Measurements from ENCODE around the gene EIF4G3.
"Not testable (repeated sequence)": the region's sequence is repeated elsewhere in the genome, so short reads cannot be mapped to it uniquely, and the experiment has no call there.

EIF4G3 gene

DNA sequence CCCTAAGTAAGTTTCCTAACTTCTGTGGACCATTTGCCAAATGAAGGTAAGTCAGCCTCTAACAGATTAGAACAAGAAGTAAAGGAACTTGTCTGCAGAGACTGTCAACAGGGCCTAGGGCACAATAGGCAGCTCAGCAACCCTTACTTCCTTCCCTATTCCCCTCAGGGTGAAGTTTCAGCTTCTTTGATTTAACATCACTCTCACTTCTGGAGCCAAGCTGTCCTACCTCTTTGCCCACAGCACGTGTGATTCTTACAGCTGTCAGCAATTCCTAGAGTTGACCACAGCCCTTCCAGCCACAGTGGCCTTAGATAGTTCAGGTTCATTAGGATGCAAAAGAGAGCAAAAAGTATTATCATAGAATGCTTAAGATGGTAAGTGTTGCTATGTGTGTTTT, 7.6 kb upstream of the EIF4G3 start:
- no peak for ATAC-seq

- ATAC-seq, result peak in 1 of 2 donors; percentile 43
Observed at GRCh38 chr1:21182181-21182731, 5.6 kb upstream of the EIF4G3 start.

DNA sequence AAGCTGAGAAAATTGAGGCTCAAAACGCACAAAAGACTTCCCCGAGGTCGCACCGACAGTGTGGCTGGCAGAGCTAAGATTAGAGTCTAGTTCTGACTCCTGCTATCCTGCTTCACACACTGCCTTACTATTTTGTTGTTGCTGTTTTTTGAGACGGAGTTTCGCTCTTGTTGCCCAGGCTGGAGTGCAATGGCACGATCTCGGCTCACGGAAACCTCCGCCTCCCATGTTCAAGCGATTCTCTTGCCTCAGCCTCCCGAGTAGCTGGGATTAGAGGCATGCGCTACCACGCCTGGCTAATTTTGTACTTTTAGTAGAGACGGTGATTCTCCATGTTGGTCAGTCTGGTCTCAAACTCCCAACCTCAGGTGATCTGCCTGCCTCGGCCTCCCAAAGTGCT, 1.6 kb upstream of the EIF4G3 start:
- not testable (repeated sequence) for ATAC-seq

DNA sequence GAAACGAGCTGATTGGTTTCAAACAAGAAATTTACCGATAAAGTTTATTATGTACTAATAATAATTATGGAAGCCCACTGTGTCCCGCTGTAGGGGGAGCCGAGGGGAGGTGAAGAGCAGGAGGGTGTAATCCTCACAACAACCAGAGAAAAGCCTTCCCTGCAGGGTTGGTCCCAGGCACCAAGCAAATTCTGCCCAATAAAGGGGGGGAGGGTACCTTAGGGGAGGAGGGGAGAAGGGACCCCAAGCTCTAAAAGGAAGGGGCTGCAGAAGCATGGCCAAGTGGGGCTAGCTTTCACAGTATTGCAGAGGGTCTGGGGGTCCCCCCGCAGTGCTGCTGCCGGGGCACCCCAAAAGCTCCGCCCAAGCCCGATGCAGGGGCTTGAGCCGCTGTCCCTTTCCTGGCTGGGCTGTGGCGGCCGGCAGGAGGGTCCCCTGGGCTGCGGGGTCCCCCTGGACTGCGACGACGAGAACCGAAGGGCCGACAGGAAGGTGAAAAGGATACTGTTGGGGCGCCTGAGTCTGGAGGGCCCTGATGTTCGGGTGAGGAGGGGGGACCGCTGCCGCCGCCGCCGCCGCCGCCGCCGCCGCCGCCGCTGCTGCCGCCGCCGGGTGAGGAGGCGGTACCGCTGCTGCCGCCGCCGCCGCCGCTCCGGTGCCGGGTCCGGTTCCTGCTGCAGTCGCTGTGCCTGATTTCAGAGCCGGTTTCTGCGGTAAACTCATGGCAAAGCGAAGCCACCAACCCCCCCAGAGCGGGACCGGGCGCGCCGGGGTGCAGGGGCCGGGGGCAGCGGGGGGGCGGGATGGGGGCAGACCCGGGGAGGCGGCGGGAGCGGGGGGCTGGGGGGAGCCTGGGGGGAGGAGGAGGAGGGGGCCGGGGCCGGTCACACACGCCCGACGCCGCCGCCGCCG, 771 bp downstream of the EIF4G3 start:
- ATAC-seq, result peak; percentile 5 to 6

GRCh38 chr1:21175324-21175669, 1.4 kb downstream of the EIF4G3 start:
- no peak for ATAC-seq

GRCh38 chr1:21174654-21175323, 1.9 kb downstream of the EIF4G3 start:
- no peak for ATAC-seq

GRCh38 chr1:21174230-21174629, 2.5 kb downstream of the EIF4G3 start:
- ATAC-seq, result no peak

DNA sequence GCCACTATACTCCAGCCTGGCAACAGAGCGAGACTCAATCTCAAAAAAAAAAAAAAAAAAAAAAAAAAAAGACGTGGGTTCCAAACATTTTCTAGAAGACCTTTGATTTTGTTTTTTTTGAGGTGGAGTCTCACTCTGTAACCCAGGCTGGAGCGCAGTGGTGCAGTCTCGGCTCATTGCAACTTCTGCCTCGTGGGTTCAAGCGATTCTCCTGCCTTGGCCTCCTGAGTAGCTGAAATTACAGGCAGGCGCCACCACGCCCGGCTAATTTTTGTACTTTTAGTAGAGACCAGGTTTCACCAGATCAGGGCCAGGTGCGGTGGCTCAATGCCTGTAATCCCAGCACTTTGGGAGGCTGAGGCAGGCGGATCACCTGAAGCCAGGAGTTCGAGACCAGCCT, 3.6 kb downstream of the EIF4G3 start:
- not testable (repeated sequence) for ATAC-seq

DNA sequence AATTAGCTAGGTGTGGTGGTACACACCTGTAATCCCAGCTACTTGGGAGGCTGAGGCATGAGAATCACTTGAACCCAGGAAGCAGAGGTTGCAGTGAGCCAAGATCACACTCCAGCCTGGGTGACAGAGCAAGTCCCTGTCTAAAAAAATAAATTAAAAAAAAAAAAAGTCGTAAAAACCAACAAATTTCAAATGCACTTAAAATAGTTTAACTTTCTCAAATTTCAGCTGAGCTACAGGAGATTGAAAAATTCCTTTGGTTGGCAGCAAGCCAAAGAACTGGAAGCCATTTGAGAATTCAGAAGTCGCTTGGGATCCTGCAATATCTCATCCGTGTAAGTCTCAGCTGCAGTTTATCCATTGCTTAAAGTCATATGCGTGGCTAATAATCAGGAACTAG, 5.9 kb downstream of the EIF4G3 start:
- not testable (repeated sequence) for ATAC-seq

- ATAC-seq, result no peak
Observed at GRCh38 chr1:21168444-21168843, 8.3 kb downstream of the EIF4G3 start.

DNA sequence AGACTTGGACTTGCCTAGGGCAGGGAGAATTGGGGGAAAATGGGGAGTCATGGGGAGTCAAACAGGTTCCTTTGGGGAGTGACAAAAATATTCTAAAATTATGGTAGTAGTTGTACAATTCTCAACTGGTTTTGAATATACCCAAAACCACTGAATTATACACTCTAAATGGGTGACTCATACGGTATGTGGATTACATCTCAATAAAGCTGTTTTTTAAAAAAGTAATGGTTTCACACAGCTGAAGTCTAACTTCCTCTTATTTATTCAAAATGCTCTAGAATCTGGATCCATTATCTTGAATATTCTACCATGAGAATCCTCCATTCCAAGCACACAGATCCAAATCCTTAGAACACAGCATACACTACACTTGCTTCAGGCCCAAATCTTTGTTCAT, 11.1 kb downstream of the EIF4G3 start:
- peak in 1 of 2 donors; percentile 60 for ATAC-seq

DNA sequence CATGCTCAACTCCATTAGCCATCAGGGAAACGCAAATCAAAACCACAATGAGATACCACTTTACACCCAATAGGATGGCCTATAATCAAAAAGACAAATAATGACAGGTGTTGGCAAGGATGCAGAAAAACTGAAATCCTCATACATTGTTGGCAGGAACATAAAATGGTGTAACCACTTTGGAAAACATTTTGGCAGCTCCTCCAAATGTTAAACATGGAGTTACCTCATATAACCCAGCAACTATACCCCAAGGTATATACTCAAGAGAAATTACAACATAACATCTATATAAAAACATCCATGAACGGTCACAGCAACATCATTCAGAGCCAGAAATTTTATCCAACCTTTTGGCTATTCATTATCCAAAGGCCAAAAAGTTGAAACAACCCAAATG, 11.6 kb downstream of the EIF4G3 start:
- ATAC-seq, result no peak

DNA sequence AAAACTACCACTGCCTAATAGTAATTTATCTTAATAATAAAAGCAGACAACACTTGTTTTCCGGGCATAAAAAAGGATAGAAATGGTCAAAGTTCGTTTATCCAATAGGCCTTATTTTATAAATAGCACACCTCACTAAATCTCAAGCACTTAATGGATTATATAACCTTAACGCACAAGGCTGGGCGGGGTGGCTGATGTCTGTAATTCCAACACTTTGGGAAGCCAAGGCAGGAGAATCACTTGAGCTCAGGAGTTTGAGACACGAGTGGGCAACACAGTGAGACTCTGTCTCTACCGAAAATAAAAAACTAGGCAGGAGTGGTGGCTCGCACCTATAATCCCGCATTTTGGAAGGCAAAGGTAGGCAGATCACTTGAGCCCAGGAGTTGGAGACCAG, 12.4 kb downstream of the EIF4G3 start:
- no peak for ATAC-seq

DNA sequence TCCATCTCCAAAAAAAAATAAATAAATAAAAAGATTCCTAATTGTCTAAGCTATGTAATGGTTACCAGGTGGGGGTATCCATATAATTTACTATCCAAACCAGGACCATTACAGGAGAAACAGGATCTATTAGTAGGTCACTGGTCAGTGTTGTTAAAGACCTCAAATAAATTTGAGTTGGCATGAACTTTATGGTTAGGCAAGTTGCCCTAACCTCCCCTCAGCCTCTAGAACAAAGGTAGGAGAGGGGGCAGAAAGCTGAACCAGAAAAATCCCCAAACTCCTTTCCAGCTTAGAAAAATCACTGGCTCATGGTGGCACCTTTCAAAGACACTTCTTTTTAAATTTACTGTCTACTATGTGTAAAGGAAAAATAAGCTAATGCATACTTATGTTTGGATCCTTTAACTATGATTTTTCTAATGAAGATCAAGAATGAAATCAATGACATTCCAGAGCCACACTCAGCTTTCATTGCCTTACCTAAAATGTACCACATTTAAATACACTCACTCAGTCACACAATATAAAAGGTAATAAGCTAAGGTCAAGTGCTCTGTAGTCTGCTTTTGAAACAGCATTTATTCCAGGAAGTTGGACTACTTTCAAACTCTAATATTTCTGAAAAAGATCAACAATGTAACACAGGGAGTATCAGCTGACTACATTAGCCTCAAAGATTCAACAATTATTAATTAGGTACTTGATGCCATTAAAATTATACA, 13.8 kb downstream of the EIF4G3 start:
- no peak for ATAC-seq

GRCh38 chr1:21161842-21162241, 14.9 kb downstream of the EIF4G3 start:
- no peak for ATAC-seq

- ATAC-seq, result no peak
Observed at GRCh38 chr1:21160263-21160796, 16.4 kb downstream of the EIF4G3 start.

DNA sequence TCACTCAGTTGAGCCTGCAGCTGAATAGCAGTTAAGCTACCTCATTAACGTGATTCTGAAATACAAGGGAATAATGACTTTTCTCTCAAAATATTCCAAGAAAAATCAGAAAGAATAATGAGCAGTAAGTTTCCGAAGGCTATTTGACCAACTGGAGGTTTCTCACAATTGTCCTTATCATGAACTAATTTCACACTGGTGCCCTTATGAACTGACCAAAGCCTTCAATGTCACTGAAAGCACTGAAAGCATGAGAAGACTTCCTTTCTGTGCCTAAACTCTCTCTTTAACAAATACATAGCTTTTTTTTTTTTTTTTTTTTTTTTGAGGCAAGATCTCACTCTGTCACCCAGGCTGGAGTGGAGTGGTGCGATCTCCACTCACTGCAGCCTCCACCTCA, 18.8 kb downstream of the EIF4G3 start:
- no peak for ATAC-seq

DNA sequence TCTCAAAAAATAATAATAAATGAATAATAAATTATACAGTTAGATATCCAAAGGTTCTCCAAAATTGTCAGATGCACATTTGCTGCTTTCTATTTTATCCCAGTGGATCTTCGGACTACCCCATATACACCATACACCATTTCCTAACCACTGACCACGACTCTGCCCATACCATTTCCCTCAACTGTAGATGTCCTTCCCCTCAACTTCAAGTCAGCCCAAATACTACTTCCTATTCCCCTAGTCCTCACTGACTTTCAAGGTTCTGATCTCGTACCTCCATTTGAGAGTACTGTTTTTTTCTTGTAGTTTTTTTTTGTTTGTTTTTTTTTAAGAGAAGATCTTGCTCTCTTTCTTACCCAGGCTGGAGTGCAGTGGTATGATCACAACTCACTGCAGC, 19.6 kb downstream of the EIF4G3 start:
- ATAC-seq, result no peak

DNA sequence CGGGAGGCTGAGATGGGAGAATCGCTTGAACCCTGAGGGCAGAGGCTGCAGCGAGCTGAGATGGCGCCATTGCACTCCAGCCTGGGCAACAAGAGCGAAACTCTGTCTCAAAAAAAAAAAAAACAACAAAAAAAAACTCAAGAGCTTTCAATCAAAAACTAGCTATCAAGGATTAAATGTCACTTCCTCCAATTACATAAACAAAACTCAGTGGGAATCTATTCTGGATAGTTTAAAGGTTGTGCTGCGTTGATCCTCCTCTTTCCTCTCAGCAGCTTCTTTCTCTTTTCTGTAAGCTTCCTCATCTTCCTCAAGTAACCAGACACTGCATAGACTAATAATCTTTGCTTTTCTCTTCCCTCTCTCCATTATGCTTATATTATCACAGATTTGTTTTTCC, 20.7 kb downstream of the EIF4G3 start:
- ATAC-seq, result no peak

- ATAC-seq, result peak; percentile 38 to 56
Observed at GRCh38 chr1:21154717-21155116, 22.0 kb downstream of the EIF4G3 start.

DNA sequence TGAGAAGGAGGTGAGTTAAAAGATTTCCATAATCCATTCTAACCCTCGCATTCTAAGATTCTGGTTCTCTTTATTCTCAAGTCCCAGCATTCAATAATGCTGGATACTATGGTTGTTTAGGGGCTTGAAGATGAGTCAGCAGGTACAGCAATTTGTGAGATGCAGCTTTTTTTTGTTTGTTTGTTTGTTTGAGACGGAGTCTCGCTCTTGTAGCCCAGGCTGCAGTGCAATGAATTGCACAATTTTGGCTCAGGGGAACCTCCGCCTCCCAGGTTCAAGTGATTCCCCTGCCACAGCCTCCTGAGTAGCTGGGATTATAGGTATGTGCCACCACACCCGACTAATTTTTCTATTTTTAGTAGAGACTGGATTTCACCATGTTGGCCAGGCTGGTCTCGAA, 23.3 kb downstream of the EIF4G3 start:
- ATAC-seq, result no peak

- no peak for ATAC-seq
Observed at GRCh38 chr1:21152423-21153100, 24.1 kb downstream of the EIF4G3 start.

All from activated CD4-positive, CD25-positive, alpha-beta regulatory T cell treated with anti-CD3 and anti-CD28 coated beads, Interleukin-2, amount 50 U/mL, for 24 hours (primary cell).